Forelimb muscle (tissue), 1 donor: ENCODE results near the gene CCNYL1. TPM values are rescaled to one million over a fixed set of nuclear protein-coding genes. Genes with fewer than 3 reads are reported as not detected.
"Not testable (repeated sequence)": the region's sequence is repeated elsewhere in the genome, so short reads cannot be mapped to it uniquely, and the experiment has no call there.

Source experiments
- DNase-seq: peaks from one replicate; pipeline ENCODE4 v3.0.0-alpha.2; 2013; ENCODE audit warnings: low read depth
- polyA plus RNA-seq: library from polyadenylated mRNA; unstranded; fragments of 120-200 nt; gene quantifications from one replicate; pipeline ENCODE4 v1.2.1, GENCODE V29; 2013; ENCODE audit not compliant: insufficient read length

The CCNYL1 gene
- polyA plus RNA-seq, result 8.7 TPM

GRCh38 chr2:207710814-207711740 lies at the start of gene CCNYL1:
CCNYL1 (plus strand) TSS chr2:207711640; CDS start chr2:207711897, 257 bp downstream.
- peak; percentile 94 for DNase-seq

DNA sequence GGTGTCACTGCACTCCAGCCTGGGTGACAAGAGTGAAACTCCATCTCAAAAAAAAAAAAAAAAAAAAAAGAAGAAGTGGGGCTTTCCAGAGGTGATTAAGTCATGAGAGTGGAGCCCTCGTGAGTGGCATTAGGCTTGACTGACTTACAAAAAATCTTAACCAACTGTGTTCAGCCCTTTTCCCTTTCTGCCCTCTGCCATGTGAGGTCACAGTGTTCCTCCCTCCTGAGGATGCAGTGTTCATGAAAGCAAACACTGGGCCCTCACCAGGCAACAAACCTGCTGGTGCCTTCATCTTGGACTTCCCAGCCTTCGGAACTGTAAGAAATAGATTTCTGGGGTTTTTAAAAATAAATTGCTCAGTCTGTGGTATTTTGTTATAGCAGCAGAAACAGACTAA lies 49.2 kb upstream of the CCNYL1 start:
- DNase-seq, result no peak

DNA sequence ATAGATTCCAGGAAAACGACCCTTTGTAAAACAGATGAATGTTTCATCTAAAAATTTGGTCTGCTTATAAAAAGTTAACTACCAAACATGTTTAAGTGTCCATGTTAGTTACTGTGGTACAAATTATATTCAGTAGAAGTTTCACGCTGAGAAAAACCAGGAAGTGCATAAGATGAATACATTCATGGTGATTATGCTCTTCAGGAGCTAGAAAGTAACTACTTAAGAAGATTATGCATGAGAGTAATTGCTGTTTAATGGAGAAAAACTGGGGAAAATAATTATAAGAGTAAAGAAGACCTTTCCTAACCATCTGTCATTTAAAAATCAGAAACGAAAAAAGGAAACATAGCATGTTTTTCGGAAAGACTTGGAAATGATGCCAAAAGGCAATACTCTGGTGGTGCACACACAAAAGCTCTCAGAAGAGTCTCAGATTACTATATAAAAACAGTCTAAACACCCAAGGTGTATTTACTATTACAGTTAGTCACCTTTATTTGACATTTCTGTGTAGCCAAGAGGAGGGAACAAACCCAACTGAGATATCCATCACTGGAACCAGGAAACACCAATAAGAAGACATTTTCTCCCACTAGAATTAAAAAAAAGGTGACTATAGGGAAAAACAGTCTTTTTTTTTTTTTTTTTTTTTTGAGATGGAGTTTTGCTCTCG lies 47.4 kb upstream of the CCNYL1 start:
- DNase-seq, result no peak

DNA sequence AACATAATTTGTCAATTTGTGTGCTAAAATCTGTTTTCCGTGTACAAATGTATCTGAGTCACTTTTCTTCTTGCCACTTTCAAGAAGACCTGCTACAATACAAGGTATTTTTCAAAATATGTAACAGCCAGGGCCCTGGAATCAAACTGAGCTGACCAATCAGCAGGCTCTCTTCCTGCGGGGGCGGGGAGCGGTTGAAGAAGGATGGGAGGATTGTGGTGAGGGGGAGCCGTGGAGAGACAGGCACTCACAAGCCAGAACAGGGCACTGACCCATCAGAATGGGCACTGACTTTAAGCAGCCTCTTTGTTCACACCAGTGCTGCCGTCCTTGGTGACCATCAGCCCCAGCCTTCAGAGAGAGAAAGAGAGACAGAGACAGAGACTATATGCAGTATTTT lies 40.6 kb upstream of the CCNYL1 start:
- no peak for DNase-seq

DNA sequence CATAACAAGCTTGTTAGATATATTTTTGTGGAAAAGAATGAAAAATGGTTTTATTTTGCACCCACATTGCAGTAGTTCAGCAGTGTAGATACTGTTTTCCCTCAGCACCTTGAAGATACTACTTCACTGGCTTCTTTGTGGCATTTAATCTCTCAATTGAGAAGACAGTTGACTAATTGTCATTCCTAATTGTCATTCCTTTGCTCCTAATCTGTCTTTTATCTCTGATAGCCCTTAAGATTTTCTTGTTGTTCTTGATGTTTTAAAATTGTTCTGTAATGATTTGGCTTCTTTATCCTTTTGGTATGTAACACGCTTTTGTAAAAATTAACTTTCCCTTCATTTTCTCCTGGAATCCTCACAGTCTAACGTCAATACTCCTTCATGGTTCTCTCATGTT lies 38.0 kb upstream of the CCNYL1 start:
- DNase-seq, result no peak

- DNase-seq, result no peak
Observed at GRCh38 chr2:207674266-207674774, 37.1 kb upstream of the CCNYL1 start.

GRCh38 chr2:207674826-207675225 lies 36.6 kb upstream of the CCNYL1 start:
- DNase-seq, result no peak

GRCh38 chr2:207676827-207677354 lies 34.5 kb upstream of the CCNYL1 start:
- no peak for DNase-seq

GRCh38 chr2:207681431-207681830 lies 30.0 kb upstream of the CCNYL1 start:
- DNase-seq, result no peak

DNA sequence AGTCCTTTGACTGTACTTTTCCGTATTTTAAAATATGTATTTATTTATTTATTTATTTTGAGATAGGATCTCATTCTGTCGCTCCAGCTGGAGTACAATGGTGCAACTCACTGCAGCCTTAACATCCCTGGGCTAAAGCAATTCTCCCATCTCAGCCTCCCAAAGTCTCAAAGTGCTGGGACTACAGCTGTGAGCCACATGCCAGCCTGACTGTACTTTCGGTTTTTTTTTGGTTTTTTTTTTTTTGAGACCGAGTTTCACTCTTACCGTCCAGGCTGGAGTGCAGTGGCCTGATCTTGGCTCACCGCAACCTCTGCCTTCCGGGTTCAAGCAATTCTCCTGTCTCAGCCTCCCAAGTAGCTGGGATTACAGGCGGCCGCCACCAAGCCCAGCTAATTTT lies 28.9 kb upstream of the CCNYL1 start:
- no peak for DNase-seq

DNA sequence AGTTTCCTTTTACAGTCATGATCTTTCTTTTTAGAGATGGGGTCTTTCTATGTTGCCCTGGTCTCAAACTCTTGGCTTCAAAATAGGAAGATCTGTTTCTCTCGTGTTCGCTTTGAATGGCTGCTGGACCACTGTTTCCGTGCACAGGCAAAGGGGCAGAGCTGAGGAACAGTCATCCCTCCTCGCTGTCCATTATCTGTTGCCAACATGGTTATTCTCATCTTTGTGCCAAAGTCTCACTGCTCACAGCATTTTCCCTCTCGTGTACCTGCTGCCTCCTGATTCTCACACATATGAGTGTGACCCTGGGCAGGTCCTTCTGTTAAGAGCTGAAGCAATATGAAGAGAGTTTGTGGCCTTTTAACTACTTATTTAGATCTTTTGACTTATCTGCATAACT lies 28.0 kb upstream of the CCNYL1 start:
- DNase-seq, result no peak

GRCh38 chr2:207683879-207684627 lies 27.4 kb upstream of the CCNYL1 start:
- no peak for DNase-seq

DNA sequence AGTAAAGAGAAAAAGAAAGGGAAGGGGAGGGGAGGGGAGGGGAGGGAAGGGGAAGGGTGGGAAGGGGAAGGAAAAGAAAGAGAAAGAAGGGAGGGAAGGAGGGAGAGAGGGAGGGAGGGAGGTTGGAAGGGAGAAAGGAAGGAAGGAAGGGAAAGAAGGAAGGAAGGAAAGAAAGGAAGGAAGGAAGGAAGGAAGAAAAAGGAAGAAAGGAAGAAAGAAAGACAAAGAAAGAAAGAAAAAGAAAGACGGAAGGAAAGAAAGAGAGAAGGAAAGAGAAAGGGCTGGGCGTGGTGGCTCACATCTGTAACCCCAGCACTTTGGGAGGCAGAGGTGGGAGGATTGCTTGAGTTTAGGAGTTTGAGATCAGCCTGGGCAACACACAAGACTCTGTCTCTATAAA lies 24.6 kb upstream of the CCNYL1 start:
- no peak for DNase-seq

DNA sequence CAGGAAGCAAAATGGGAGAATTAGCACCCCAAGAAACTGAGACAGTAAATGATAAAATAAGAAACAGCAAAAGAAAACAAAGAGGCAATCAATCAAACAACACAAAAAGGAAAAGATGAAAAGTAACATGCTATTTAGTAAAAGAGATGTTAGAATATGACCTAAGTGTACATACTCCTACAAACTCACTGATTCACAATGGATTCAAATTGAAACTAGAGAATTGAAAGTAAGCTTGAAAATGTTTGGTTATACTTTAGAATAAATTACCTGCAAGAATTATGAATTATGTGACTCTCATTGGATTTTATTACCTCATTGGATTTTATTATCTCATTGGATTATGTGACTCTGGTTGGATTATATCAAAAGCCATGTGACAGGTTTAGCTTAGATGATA lies 22.8 kb upstream of the CCNYL1 start:
- DNase-seq, result no peak

GRCh38 chr2:207690845-207691461 lies 20.5 kb upstream of the CCNYL1 start:
- not testable (repeated sequence) for DNase-seq

GRCh38 chr2:207692206-207693065 lies 19.0 kb upstream of the CCNYL1 start:
- DNase-seq, result no peak

GRCh38 chr2:207693641-207694249 lies 17.7 kb upstream of the CCNYL1 start:
- DNase-seq, result no peak

DNA sequence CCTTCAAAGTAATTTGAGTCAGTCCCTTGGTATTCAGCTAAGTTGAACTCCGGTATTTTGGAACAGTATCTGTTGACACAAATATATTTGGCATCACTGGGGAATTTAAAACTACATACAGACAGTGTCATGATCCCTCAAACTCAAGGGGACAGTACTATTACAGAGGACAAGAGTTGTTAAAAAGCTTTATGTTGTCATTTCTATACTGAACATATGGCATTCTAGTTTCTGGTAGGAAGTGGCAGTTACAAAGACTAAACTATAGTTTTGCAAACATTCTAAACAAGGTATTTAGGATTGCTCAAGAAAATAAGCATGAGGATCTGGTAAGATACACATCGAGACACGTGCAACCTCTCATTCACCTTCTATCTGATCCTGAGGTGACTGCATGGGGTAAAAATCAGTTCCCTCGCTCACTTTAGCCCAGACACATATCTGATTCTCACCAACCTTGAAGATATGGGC lies 16.6 kb upstream of the CCNYL1 start:
- no peak for DNase-seq

DNA sequence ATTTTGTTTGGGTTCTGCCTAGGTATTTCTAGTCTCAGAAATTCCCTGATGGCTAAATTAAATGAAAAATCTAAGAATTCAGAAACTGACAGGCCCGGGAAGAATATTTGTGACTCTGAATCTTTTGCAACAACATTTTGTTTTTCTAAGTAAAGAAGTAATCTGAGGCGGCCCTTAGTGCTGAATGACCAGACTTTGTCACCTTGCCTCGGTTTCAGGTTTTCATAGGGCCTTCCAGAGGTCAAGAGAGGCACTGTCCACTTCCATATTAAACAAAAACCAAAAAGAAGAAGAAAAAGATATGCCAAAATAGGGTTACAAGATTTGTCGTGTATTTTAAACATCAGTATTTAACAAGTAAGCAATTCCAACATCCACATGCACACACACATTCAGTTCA lies 16.1 kb upstream of the CCNYL1 start:
- DNase-seq, result no peak

- not testable (repeated sequence) for DNase-seq
Observed at GRCh38 chr2:207696911-207697310, 14.5 kb upstream of the CCNYL1 start.
